K562 (cell line): ENCODE results near the gene SLC24A3. TPM values are rescaled to one million over a fixed set of nuclear protein-coding genes. Genes with fewer than 3 reads are reported as not detected.

Experiments used
- CHD7 ChIP-seq: fragments of 200-600 bp; sonication (generic); IDR thresholded peaks from one replicate; pipeline ENCODE4 v1.6.1; 2012; ENCODE audit warnings: mild to moderate bottlenecking, low read depth, low read length, inconsistent platforms
- SREBF2 ChIP-seq: sonication (generic); formaldehyde crosslinking; IDR thresholded peaks from 2 replicates; pipeline ENCODE4 v1.4.0; 2020; ENCODE audit warnings: mild to moderate bottlenecking, missing genetic modification reagents
- polyA plus RNA-seq, 8 experiments: library from polyadenylated mRNA; depleted of rRNA in 4 of 8; stranded (reverse) in 5 of 8; unstranded in 3 of 8; fragments of >200 nt; fragmentation: Nextera tagmentation in 2 of 8; fragmentation: Illumina TruSeq in 1 of 8; extraction: Ambion mirVana in 2 of 8; extraction: Trizol in 1 of 8; gene quantifications; 2 replicates each; pipeline versions ENCODE4 v1.2.1 to v1.2.3, GENCODE V29; 2011 to 2014; ENCODE audit warnings: inconsistent platforms in 1 of 8, missing spikeins in 1 of 8
- total RNA-seq, 7 experiments: library from RNA; depleted of rRNA in 6 of 7; stranded (reverse); fragments of >200 nt in 6 of 7; fragmentation: Illumina TruSeq in 2 of 7; extraction: Trizol in 2 of 7; gene quantifications; 2 replicates each; pipeline versions ENCODE4 v1.2.1 to v1.2.3, GENCODE V29; 2011 to 2021; ENCODE audit warnings: low replicate concordance in 1 of 7
- TF ChIP-seq, protein P1 (sequence below), 3 experiments: IDR thresholded peaks in 2 of 3; conservative IDR thresholded peaks in 1 of 3; 2 replicates each; pipeline ENCODE4 v1.5.1; 2011 to 2012; ENCODE audit warnings: low read length in 3 of 3, mild to moderate bottlenecking in 3 of 3, control low read depth in 2 of 3, improper control_type of control experiment in 1 of 3, inconsistent platforms in 1 of 3, low read depth in 1 of 3, mixed read lengths in 1 of 3, moderate library complexity in 1 of 3; ENCODE audit not compliant: insufficient read depth in 2 of 3

Gene SLC24A3
- total and polyA plus RNA-seq, 9 of the 15 experiments (the other 6 are each of a cell fraction or from before 2014, with no cell fraction given) = not detected

DNA sequence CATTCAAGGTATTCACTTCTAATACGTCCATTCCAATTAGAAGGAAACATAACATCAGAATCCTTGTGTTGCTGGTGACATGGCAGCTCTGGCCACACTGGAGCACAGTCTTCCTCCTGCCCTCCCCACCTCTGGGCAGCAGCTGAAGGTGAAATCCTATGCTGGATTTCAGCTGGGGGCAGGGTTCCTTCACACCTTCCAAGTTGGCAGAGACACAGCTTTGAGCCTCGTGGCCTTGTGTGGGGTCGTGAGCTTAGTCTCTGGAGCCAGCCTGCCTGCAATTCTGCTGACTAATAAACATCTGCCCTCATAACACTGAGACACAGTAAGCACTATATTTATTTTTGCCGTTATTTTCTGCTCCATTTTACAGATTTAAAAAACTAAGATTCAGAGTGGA is 326.7 kb downstream of the SLC24A3 start (continued):
- TF ChIP-seq CHD7 (no peak), SREBF2 (no peak)
- TF ChIP-seq, protein P1, sequence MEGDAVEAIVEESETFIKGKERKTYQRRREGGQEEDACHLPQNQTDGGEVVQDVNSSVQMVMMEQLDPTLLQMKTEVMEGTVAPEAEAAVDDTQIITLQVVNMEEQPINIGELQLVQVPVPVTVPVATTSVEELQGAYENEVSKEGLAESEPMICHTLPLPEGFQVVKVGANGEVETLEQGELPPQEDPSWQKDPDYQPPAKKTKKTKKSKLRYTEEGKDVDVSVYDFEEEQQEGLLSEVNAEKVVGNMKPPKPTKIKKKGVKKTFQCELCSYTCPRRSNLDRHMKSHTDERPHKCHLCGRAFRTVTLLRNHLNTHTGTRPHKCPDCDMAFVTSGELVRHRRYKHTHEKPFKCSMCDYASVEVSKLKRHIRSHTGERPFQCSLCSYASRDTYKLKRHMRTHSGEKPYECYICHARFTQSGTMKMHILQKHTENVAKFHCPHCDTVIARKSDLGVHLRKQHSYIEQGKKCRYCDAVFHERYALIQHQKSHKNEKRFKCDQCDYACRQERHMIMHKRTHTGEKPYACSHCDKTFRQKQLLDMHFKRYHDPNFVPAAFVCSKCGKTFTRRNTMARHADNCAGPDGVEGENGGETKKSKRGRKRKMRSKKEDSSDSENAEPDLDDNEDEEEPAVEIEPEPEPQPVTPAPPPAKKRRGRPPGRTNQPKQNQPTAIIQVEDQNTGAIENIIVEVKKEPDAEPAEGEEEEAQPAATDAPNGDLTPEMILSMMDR (IDR thresholded peaks at IDR 0.05 in 2 of 3, conservative IDR thresholded peaks at IDR 0.05 in 1 of 3; ENCODE audit: insufficient read depth in 2 of 3, low read depth in 1 of 3, low read length in 3 of 3) = no peak
